ENCODE results near the gene COL4A5.

- no peak for TF ChIP-seq CTCF (conservative IDR thresholded peaks at IDR 0.05 in 1 of 2, IDR thresholded peaks at IDR 0.05 in 1 of 2; ENCODE audit: extremely low read depth in 1 of 2, insufficient read depth in 1 of 2, low read depth in 1 of 2, low read length in 2 of 2)
- TF ChIP-seq EZH2 (IDR thresholded peaks at IDR 0.05; ENCODE audit: borderline replicate concordance, low read length) = no peak
Measured at GRCh38 chrX:108516184-108516583, 76.5 kb downstream of the COL4A5 start.

All from mammary epithelial cell (primary cell).